Activated CD4-positive, alpha-beta T cell treated with anti-CD3 and anti-CD28 coated beads, Interleukin-2, amount 10 ng/mL, durations not matched to agents 7 days and 5 days (primary cell): ENCODE data around the gene SNRPF. TPM values are rescaled to one million over a fixed set of nuclear protein-coding genes. Genes with fewer than 3 reads are reported as not detected.
"Not testable (repeated sequence)": the region's sequence is repeated elsewhere in the genome, so short reads cannot be mapped to it uniquely, and the experiment has no call there.

Source experiments
- CTCF ChIA-PET: fragments of 350-600 bp; sonication (Branson Sonifier 250); formaldehyde crosslinking; loops from one replicate; lab custom pipeline; 2021; ENCODE audit warnings: antibody characterized with exemption; lab: Charles Lee
- POLR2A ChIA-PET: fragments of 350-600 bp; sonication (Branson Sonifier 250); formaldehyde crosslinking; loops from one replicate; lab custom pipeline; 2021; ENCODE audit warnings: antibody characterized with exemption; lab: Charles Lee
- DNase-seq: peaks from one replicate; pipeline ENCODE4 v3.0.0-alpha.2; 2020
- H3K27ac Mint-ChIP-seq: one replicate; pipeline ENCODE4 v1.8.0; 2021; ENCODE audit warnings: mild to moderate bottlenecking, moderate library complexity, mixed read lengths
- H3K27me3 Mint-ChIP-seq: one replicate; pipeline ENCODE4 v1.8.0; 2021; ENCODE audit warnings: mixed read lengths
- H3K36me3 Mint-ChIP-seq: one replicate; pipeline ENCODE4 v1.8.0; 2021; ENCODE audit warnings: low read depth, mixed read lengths
- H3K4me1 Mint-ChIP-seq: one replicate; pipeline ENCODE4 v1.8.0; 2021; ENCODE audit warnings: mixed read lengths
- H3K4me3 Mint-ChIP-seq: one replicate; pipeline ENCODE4 v1.8.0; 2021; ENCODE audit warnings: mild to moderate bottlenecking, moderate library complexity, mixed read lengths
- H3K9me3 Mint-ChIP-seq: one replicate; pipeline ENCODE4 v1.8.0; 2021; ENCODE audit warnings: mixed read lengths
- total RNA-seq, 2 experiments: library from RNA; stranded (reverse); gene quantifications; one replicate each; pipeline ENCODE4 v1.2.3, GENCODE V29; 2021

Gene SNRPF
- total RNA-seq, 2 experiments from 2014 or later: 23.2 to 32.8 TPM

GRCh38 chr12:95837240-95838038 lies 21.3 kb upstream of the SNRPF start:
- no peak for DNase-seq
- ChIA-PET CTCF (interaction anchor here (0.9 kb wide), 1 partner anchor 27 kb away, joined by 3 read pairs; no protein-coding TSS in a partner anchor), POLR2A (no interaction called here)
- Mint-ChIP-seq H3K9me3 (no peaks in the 10 kb centered on the region), H3K4me3 (no peak overlapping the region), H3K36me3 (no peaks in the 10 kb centered on the region), H3K27ac (no peak overlapping the region), H3K27me3 (peaks cover 24% of the 10 kb centered on the region), H3K4me1 (no peaks in the 10 kb centered on the region)

DNA sequence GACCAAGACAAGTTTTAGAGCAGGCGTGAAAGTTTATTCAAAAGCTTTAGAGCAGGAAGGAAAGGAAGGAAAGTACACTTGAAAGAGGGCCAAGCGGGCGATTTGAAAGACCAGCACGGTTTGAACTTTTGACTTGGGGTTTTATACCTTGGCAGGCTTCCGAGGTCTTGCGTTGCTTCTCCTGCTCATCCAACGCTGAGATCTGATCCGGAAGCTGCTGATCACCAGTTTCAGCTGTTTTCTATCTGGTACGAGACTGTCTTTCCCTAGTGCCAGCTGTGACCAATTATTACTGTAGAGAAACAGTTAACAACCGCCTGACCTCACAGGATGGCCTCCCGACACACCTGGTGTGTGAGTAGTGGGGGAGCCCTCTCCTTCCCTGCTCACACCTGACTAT lies 20.6 kb upstream of the SNRPF start:
- ChIA-PET POLR2A (no interaction called here), CTCF (interaction anchor here (0.9 kb wide), 1 partner anchor 26 kb away, joined by 3 read pairs; no protein-coding TSS in a partner anchor)
- Mint-ChIP-seq H3K4me1 (no peaks in the 10 kb centered on the region), H3K4me3 (no peak overlapping the region), H3K27ac (no peak overlapping the region), H3K27me3 (peaks cover 23% of the 10 kb centered on the region), H3K9me3 (no peaks in the 10 kb centered on the region), H3K36me3 (no peaks in the 10 kb centered on the region)
- no peak for DNase-seq

- CTCF ChIA-PET, H3K36me3 Mint-ChIP-seq: not testable (repeated sequence)
These were observed 16.3 kb upstream of the SNRPF start for GRCh38 chr12:95842426-95842825.

GRCh38 chr12:95848575-95849388 lies 10.0 kb upstream of the SNRPF start:
- Mint-ChIP-seq H3K9me3 (no peaks in the 10 kb centered on the region), H3K27ac (no peak overlapping the region), H3K36me3 (no peaks in the 10 kb centered on the region), H3K27me3 (peaks cover 21% of the 10 kb centered on the region), H3K4me1 (peaks cover 11% of the 10 kb centered on the region), H3K4me3 (no peak overlapping the region)
- ChIA-PET POLR2A (no interaction called here), CTCF (no interaction called here)
- peak; percentile 16 for DNase-seq

More at GRCh38 chr12:95842426-95842825, 16.3 kb upstream of the SNRPF start:
- H3K27ac Mint-ChIP-seq, DNase-seq, H3K4me1 Mint-ChIP-seq, POLR2A ChIA-PET, H3K9me3 Mint-ChIP-seq, H3K4me3 Mint-ChIP-seq: not testable (repeated sequence)
- H3K27me3 Mint-ChIP-seq: peaks cover 29% of the 10 kb centered on the region

- H3K4me1 Mint-ChIP-seq: peaks cover 17% of the 10 kb centered on the region
- ChIA-PET CTCF (no interaction called here), POLR2A (no interaction called here)
- H3K36me3 Mint-ChIP-seq: no peaks in the 10 kb centered on the region
- peaks cover 14% of the 10 kb centered on the region for H3K27me3 Mint-ChIP-seq
- H3K27ac Mint-ChIP-seq: no peak overlapping the region
- no peak for DNase-seq
- no peaks in the 10 kb centered on the region for H3K9me3 Mint-ChIP-seq
- H3K4me3 Mint-ChIP-seq: no peak overlapping the region
These were observed 7.1 kb upstream of the SNRPF start for GRCh38 chr12:95851606-95852005.

- Mint-ChIP-seq H3K27me3 (peaks cover 11% of the 10 kb centered on the region), H3K27ac (no peak overlapping the region), H3K4me1 (peaks cover 18% of the 10 kb centered on the region), H3K4me3 (no peak overlapping the region), H3K36me3 (no peaks in the 10 kb centered on the region), H3K9me3 (no peaks in the 10 kb centered on the region)
- ChIA-PET POLR2A (no interaction called here), CTCF (no interaction called here)
- DNase-seq: no peak
These were observed 6.6 kb upstream of the SNRPF start for GRCh38 chr12:95852133-95852532.

GRCh38 chr12:95857156-95857555 lies 1.6 kb upstream of the SNRPF start:
- Mint-ChIP-seq H3K27ac (no peak overlapping the region), H3K9me3 (no peaks in the 10 kb centered on the region), H3K4me1 (peaks cover 23% of the 10 kb centered on the region), H3K36me3 (peaks cover 13% of the 10 kb centered on the region), H3K4me3 (no peak overlapping the region), H3K27me3 (peaks cover 4% of the 10 kb centered on the region)
- DNase-seq: no peak
- CTCF ChIA-PET: no interaction called here
- POLR2A ChIA-PET: no interaction called here

DNA sequence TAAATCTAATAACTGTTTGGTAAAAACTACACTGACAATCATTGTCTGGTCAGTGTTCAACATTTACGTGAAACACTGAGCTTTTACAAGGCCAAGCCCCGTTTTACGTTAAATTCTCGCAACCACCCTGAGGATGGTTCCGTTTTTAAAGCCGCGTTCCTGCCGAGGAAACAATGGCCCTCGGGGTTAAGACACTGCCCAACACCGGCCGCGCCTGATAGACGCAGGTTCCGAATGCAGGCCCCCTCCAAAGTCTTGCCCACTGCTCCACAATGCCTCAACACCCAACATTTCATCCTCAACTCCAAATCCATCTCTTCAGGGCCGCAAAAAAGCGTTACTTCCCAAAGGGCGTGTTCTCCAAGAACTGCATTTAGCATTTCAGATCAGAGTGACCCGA lies 953 bp upstream of the SNRPF start:
- Mint-ChIP-seq H3K27me3 (peaks cover 4% of the 10 kb centered on the region), H3K4me1 (peaks cover 22% of the 10 kb centered on the region), H3K36me3 (peaks cover 20% of the 10 kb centered on the region), H3K27ac (no peak overlapping the region), H3K4me3 (no peak overlapping the region), H3K9me3 (no peaks in the 10 kb centered on the region)
- DNase-seq: no peak
- CTCF ChIA-PET: no interaction called here
- POLR2A ChIA-PET: no interaction called here

- Mint-ChIP-seq H3K27me3 (peaks cover 3% of the 10 kb centered on the region), H3K27ac (no peak overlapping the region), H3K36me3 (peaks cover 28% of the 10 kb centered on the region), H3K4me1 (peaks cover 26% of the 10 kb centered on the region), H3K4me3 (no peak overlapping the region), H3K9me3 (no peaks in the 10 kb centered on the region)
- POLR2A ChIA-PET: no interaction called here
- CTCF ChIA-PET: interaction anchor here (1.5 kb wide), 1 partner anchor 11 kb away, joined by 4 read pairs; no protein-coding TSS in a partner anchor
- DNase-seq: peak; percentile 10
These were observed 628 bp downstream of the SNRPF start for GRCh38 chr12:95859344-95859816.

DNA sequence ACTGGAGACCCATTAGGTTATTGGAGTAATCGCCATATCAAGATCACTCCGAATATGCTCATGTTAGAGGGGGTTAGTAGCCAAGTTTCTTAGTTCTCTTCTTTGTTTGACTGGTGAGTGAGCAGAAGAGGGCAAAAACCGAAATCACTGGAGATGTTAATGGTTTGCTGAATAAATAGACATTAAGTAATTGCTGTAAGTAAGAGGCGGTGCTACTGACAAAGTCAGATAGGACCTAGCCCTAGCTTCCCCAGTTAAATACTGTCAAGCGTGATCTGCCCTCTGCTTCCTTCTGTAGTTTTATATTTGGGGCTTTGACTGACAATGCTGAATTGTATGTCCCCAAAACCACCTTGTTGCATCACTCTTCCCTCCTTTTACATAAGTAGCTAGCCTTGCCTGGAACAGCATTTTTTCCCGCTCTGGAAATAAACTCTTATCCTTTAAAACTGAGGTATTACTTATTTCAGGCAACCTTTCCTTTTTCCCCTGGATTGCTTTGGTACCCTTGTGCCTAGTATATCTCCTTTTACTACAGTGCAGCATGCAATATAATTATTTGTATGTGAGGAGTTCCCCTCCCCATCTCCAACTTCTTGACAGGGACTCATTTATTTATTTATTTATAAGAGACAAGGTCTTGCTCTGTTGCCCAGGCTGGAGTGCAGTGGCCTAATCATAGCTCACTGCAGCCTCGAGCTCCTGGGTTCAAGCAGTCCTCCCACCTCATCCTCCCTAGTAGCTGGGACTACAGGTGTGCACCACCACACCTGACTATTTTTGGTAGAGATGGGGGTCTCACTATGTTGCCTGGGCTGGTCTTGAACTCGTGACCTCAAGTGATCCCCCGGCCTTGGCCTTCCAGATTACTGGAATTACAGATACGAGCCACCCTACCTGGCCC lies 1.4 kb downstream of the SNRPF start:
- Mint-ChIP-seq H3K36me3 (peaks cover 31% of the 10 kb centered on the region), H3K9me3 (no peaks in the 10 kb centered on the region), H3K27ac (peak overlapping the region; percentile 44), H3K4me1 (peaks cover 22% of the 10 kb centered on the region), H3K27me3 (peaks cover 2% of the 10 kb centered on the region), H3K4me3 (no peak overlapping the region)
- ChIA-PET CTCF (interaction anchor here (1.0 to 1.5 kb wide), 2 partner anchors 10 to 15 kb away, joined by 3 to 4 read pairs; no protein-coding TSS in a partner anchor), POLR2A (no interaction called here)
- no peak for DNase-seq

DNA sequence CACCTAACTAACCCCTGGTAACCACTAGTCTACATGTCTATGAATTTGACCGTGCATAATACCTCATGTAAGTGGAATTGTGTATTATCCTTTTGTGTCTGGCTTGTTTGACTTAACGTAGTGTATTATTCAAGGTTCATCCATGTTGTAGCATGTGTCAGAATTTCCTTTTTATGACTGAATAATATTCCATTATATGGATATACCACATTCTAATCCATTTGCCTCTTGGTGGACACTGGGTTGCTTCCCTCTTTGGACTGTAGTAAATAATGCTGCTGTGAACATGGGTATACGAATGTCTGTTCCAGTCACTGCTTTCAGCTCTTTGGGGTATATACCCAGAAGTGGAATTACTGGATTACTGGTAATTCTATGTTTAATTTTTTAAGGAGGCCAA lies 3.3 kb downstream of the SNRPF start:
- H3K4me1 Mint-ChIP-seq: peaks cover 21% of the 10 kb centered on the region
- no peak for DNase-seq
- peaks cover 2% of the 10 kb centered on the region for H3K27me3 Mint-ChIP-seq
- no peak overlapping the region for H3K27ac Mint-ChIP-seq
- ChIA-PET POLR2A (no interaction called here), CTCF (no interaction called here)
- no peak overlapping the region for H3K4me3 Mint-ChIP-seq
- H3K36me3 Mint-ChIP-seq: peaks cover 38% of the 10 kb centered on the region
- H3K9me3 Mint-ChIP-seq: no peaks in the 10 kb centered on the region

DNA sequence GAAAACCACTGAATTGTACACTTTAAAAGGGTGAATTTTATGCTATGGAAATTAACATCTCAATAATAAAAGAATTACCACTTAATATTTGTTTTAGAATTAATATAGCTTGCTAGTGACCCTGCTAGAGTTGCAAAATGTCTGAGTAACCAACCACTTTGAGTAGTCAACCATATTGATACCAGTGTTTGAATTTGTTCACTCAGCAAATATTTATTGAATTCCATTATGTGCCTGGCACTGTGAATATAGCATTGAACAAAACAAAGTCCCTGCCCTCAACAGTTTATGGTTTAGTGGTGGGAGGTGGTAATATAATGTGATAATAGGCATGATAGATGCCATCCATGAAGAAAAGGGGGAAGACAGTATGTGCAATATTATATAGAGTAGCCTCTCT lies 4.6 kb downstream of the SNRPF start:
- POLR2A ChIA-PET: no interaction called here
- no peak overlapping the region for H3K4me3 Mint-ChIP-seq
- no peaks in the 10 kb centered on the region for H3K9me3 Mint-ChIP-seq
- CTCF ChIA-PET: no interaction called here
- H3K36me3 Mint-ChIP-seq: peaks cover 44% of the 10 kb centered on the region
- H3K4me1 Mint-ChIP-seq: peaks cover 17% of the 10 kb centered on the region
- no peak for DNase-seq
- no peak overlapping the region for H3K27ac Mint-ChIP-seq
- H3K27me3 Mint-ChIP-seq: no peaks in the 10 kb centered on the region
